ENCODE data around the gene CTNNA3.

The CTNNA3 gene

DNA sequence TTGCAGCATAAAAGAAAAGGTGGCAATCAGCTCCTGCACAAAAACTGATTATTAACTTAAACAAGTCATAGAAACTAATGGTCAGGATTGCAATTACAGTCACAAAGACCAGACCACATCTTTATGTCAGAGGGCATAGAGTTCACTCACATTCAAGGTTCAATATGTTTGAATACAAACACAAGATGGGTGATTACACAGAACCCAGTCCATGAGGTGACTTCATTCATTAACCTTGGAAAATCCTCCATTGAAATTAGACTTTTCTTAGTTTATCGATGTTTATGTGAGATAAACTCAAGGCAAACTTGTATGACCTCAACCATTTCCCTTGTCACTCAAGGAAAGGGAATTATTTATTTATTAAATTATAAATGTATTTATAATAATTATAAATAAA is 1158.8 kb downstream of the CTNNA3 start:
- no peak for DNase-seq (ENCODE audit: low spot score)

DNA sequence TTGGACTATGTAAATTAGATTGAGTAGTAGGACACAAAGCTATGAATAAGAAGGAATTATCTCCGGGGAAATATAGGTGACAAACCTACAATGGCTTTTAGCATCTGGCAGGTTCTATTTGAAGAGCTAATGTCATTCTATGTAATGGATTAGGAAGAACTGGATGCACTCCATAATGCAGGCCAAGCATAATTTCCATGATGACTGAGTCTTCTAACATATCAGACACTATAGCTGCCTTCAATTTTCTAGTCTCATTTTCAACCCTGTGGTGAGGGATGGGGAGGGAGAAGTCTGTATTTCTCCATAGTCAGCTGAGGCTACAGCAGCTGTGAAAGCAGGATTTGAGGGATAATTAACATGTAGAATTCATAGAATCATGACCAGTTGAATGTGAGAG is 1160.6 kb downstream of the CTNNA3 start:
- no peak for DNase-seq (ENCODE audit: low spot score)

GRCh38 chr10:66534866-66535265 is 1161.1 kb downstream of the CTNNA3 start:
- DNase-seq (ENCODE audit: low spot score), result no peak

- DNase-seq (ENCODE audit: low spot score), result no peak
Observed at GRCh38 chr10:66521506-66521905, 1174.5 kb downstream of the CTNNA3 start.

DNA sequence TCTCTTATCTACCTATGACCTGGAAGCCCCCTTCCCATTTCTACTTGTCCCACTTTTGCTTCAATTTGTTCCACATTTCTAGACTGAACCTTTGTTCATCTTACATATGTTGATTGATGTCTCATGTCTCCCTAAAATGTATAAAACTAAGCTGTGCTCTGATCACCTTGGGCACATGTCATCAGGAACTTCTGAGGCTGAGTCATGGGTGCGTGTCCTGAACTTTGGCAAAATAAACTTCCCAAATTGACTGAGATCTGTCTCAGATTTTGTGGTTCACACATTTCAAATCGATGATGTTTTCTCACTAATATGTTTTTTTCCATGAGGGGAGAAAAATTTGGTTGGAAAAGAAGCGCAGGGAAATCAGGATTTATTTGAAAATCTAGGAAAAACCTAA is 1176.4 kb downstream of the CTNNA3 start:
- DNase-seq (ENCODE audit: low spot score), result no peak

- no peak for DNase-seq (ENCODE audit: low spot score)
Observed at GRCh38 chr10:66514666-66515065, 1181.3 kb downstream of the CTNNA3 start.

DNA sequence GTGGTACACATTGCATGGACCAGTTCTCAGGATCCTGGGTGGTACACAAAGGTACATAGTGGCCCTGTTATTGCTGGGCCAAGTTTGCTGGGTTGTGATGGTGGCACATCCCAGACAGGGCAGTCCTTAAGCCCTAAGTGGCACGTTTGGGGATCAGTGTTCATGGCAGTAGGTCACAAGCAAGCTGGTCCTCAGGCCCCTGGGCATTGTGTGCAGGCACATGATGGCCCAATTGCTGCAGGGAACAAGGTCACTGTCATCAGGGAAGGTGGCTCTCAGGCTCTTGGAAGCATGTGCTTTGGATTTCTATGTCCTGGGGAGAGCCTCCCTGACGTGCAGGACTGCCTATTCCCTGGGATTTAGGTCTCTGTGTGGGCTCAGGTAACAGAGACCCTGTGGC is 1182.5 kb downstream of the CTNNA3 start:
- no peak for DNase-seq (ENCODE audit: low spot score)

DNA sequence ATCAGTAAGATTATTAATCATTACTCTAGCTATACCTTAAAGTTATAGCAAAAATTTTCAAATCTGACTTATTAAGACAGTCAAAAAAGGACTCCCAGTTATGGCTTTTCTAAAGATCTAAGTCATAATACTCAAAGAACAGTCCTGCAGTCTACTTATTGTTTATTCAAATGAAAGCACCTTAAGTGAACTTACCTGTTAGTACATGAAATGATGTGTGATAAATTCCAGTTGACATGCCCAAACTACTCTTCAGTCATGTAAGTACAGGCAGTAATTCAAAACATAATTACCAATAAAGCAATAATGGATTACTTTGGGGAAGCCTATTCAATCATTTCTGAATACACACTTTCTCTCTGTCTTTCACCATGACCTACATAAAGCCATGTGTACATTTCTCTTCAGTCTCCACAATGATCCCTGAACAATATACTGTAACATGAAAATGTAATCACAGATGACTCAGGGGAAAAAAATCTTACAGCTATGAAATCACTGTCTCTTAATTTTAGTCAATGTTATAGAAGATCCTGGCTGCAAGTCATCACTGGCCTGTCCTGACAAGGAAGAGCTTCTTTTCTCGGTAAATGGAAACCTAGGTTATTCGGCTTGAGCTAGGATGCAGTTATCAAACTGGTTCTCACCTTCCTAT is 1190.9 kb downstream of the CTNNA3 start:
- DNase-seq (ENCODE audit: low spot score), result no peak

- DNase-seq (ENCODE audit: low spot score), result no peak
Observed at GRCh38 chr10:66501356-66501755, 1194.6 kb downstream of the CTNNA3 start.

GRCh38 chr10:66483966-66484365 is 1212.0 kb downstream of the CTNNA3 start:
- no peak for DNase-seq (ENCODE audit: low spot score)

DNA sequence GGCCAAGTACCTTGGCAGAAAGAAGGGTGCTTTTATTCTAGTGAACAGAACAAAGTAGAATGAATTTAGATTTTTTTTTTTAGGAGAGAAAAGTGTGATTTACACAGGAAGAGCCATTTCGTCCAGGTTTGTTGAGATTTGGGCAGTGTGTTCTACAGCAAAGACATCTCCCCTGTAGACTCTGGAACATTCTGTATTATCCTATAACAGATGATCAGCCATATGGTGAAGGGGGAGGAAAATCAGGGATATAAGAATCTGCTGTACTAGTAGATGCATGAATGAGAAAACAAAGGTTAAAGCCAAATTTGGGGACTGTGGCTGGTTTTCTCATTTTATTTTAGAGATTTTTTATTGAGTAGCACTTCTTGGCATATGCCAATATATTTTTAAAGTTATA is 1223.8 kb downstream of the CTNNA3 start:
- DNase-seq (ENCODE audit: low spot score), result no peak

- DNase-seq (ENCODE audit: low spot score), result no peak
Observed at GRCh38 chr10:66467042-66467441, 1229.0 kb downstream of the CTNNA3 start.

- DNase-seq (ENCODE audit: low spot score), result no peak
Observed at GRCh38 chr10:66466622-66467021, 1229.4 kb downstream of the CTNNA3 start.

- no peak for DNase-seq (ENCODE audit: low spot score)
Observed at GRCh38 chr10:66463611-66464010, 1232.4 kb downstream of the CTNNA3 start.

DNA sequence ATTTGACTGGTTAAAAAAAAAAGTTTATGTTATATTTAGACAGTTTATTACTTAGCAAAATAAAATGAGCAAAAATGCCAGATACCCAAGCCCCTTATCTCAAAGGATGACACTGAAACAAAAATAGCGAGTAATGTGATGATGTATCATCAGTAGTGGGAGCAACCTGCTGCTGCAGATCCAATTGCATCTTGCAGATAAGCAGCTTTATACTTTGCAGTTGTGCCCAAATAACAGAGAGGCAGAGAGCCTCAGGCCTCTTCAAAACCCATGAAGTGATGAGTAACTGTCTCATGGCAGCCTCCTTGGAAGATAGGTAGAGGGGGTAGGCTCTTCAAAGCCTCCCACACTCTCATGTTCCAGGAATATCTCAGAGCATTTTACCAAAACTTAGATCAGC is 1238.4 kb downstream of the CTNNA3 start:
- DNase-seq (ENCODE audit: low spot score), result no peak

- no peak for DNase-seq (ENCODE audit: low spot score)
Observed at GRCh38 chr10:66455304-66455703, 1240.7 kb downstream of the CTNNA3 start.

DNA sequence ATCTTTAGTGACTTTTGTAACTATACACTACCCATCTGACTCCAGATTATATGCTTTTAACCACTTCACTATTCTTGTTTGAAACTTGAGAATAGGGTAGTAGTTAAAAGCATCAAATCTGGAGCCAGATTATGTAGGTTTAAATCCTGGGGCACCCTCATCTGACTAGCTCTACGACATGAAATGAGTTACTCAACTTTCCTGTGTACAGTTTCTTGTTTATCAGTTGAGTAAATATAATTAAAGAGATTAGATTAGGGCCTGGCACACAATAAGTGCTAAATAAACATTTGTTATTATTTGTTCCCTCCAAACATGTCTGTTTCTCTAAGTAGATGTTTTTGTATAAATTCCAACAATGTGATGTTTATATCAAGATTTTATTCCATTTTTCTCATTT is 1255.4 kb downstream of the CTNNA3 start:
- DNase-seq (ENCODE audit: low spot score), result no peak

- DNase-seq (ENCODE audit: low spot score), result no peak
Observed at GRCh38 chr10:66414943-66415342, 1281.1 kb downstream of the CTNNA3 start.

GRCh38 chr10:66405566-66405965 is 1290.4 kb downstream of the CTNNA3 start:
- DNase-seq (ENCODE audit: low spot score), result no peak

GRCh38 chr10:66398669-66399068 is 1297.3 kb downstream of the CTNNA3 start:
- no peak for DNase-seq (ENCODE audit: low spot score)

DNA sequence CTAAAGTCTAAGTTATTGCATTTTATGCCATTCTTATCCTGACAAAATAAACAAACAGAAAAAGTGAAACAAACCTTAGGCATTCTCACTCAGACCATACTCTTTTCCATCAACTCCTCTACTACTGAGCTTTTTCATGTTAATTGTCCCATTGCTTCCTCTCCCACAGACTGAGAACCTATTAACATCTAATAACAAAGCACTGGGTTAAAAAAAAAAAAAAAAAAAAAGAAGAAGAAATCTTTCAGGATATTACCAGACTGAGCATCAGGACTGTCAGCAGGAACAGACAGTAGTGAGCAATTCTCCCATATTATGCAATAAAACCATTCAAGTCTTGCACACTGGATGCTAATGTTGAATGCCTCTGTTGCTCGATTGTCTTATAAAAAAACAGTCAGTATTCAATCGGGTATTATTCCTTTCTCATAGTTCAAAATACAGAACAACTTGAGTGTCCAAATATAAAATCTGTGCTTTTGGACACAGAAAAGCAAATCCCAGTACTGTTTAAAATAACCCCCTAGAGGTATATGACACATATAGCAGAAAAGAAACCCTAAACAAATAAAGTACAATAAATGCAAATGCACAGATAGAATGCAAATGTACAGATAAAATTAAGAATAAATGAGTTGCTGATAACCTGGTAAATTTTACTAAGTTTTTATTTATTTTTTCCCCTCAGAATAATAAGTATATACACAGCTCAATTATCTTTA is 1301.5 kb downstream of the CTNNA3 start:
- DNase-seq (ENCODE audit: low spot score), result no peak

DNA sequence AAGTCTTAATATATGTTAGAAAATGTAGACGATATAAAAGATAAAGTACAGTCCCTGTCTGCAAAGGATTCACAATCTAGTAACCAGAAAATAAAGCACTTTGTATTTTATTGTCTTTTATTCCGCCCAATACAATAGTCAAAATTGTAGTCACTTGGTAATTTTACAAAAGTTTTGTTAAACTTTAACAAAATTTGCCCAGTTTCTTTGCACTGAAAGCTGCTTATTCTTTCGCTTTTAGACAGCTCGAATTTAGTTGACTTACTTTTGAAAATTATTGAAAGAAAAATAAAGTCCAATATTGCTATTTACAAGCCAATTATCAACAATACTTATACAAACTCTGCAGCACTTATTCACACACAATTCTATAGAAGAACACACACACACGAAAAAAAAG is 1305.1 kb downstream of the CTNNA3 start:
- DNase-seq (ENCODE audit: low spot score), result no peak

DNA sequence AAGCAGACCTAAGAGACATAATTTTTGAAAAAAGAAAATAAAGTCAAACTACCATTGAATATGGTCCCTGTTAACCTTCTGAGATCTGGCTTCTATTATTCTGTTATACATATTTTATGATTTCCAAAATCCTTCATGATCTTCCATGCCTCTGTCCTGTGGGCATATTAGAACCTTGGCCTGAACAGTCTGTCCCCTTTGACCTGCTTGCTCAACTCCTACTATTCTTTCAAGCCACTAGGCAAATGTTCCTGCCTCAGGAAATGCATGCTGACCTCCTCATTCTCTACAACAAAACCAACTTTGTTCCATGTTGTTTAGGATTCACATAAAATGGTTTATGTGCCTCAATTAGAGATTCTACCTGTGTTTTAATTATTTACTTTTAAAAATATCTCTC is 1315.0 kb downstream of the CTNNA3 start:
- no peak for DNase-seq (ENCODE audit: low spot score)
